Cardiac muscle cell (in vitro differentiated cells and primary cell): Measurements from ENCODE around the gene C17orf67. TPM values are rescaled to one million over a fixed set of nuclear protein-coding genes. Genes with fewer than 3 reads are reported as not detected.

Experiments
- DNase-seq, 2 donors: peaks; one replicate each; pipeline versions ENCODE4 v3.0.0 to v3.0.0-alpha.2; 2010 to 2017; ENCODE audit warnings: low read depth in 1 of 2, low spot score in 1 of 2
- H3K27ac ChIP-seq: fragments of 200-600 bp; sonication (generic); 2 replicates; pipeline ENCODE4 v1.5.1; 2016
- H3K27me3 ChIP-seq: fragments of 200-600 bp; sonication (generic); 2 replicates; pipeline ENCODE4 v1.6.0; 2016; ENCODE audit warnings: control low read depth
- H3K36me3 ChIP-seq: fragments of 200-600 bp; sonication (generic); 2 replicates; pipeline ENCODE4 v1.5.1; 2016; ENCODE audit warnings: control low read depth
- H3K4me1 ChIP-seq: fragments of 200-600 bp; sonication (generic); 2 replicates; pipeline ENCODE4 v1.8.1; 2017; ENCODE audit warnings: low read depth, mild to moderate bottlenecking, mixed run types
- H3K4me3 ChIP-seq: fragments of 200-600 bp; sonication (generic); 2 replicates; pipeline ENCODE4 v1.5.1; 2016; ENCODE audit warnings: mild to moderate bottlenecking
- H3K9me3 ChIP-seq: fragments of 200-600 bp; sonication (generic); 2 replicates; pipeline ENCODE4 v1.5.1; 2017; ENCODE audit warnings: low read depth, mild to moderate bottlenecking, control low read depth
- CTCF ChIP-seq: IDR thresholded peaks from 2 replicates; pipeline ENCODE4 v1.5.1; 2012; ENCODE audit warnings: low read depth, mild to moderate bottlenecking, low read length
- polyA plus RNA-seq: library from polyadenylated mRNA; unstranded; fragments of >200 nt; fragmentation: Nextera tagmentation; extraction: Ambion mirVana; gene quantifications from 2 replicates; pipeline ENCODE4 v1.2.1, GENCODE V29; 2016
- total RNA-seq: library from RNA; depleted of rRNA; stranded (reverse); fragments of >200 nt; gene quantifications from 2 replicates; pipeline ENCODE4 v1.2.3, GENCODE V29; 2016

The C17orf67 gene
- total and polyA plus RNA-seq, 2 experiments from 2014 or later, result 0.74 to 2.6 TPM

GRCh38 chr17:56847106-56847505 lies 13.4 kb upstream of the C17orf67 start:
- no peak for DNase-seq
- Histone ChIP-seq H3K4me1 (peaks cover 7% of the 10 kb centered on the region), H3K27me3 (no peaks in the 10 kb centered on the region), H3K9me3 (no peaks in the 10 kb centered on the region), H3K36me3 (peaks cover 3% of the 10 kb centered on the region), H3K4me3 (no peak overlapping the region), H3K27ac (no peak overlapping the region)
- no peak for TF ChIP-seq CTCF

GRCh38 chr17:56845934-56846333 lies 12.2 kb upstream of the C17orf67 start:
- H3K27me3 ChIP-seq, result no peaks in the 10 kb centered on the region
- peaks cover 7% of the 10 kb centered on the region for H3K4me1 ChIP-seq
- no peak for DNase-seq
- no peak overlapping the region for H3K4me3 ChIP-seq
- no peak overlapping the region for H3K27ac ChIP-seq
- H3K9me3 ChIP-seq, result no peaks in the 10 kb centered on the region
- H3K36me3 ChIP-seq, result peaks cover 3% of the 10 kb centered on the region
- no peak for TF ChIP-seq CTCF

- no peak for DNase-seq
- H3K27ac ChIP-seq, result no peak overlapping the region
- H3K27me3 ChIP-seq, result no peaks in the 10 kb centered on the region
- H3K36me3 ChIP-seq, result no peaks in the 10 kb centered on the region
- TF ChIP-seq CTCF, result no peak
- H3K9me3 ChIP-seq, result no peaks in the 10 kb centered on the region
- H3K4me3 ChIP-seq, result no peak overlapping the region
- peaks cover 7% of the 10 kb centered on the region for H3K4me1 ChIP-seq
Observed at GRCh38 chr17:56842577-56842976, 8.9 kb upstream of the C17orf67 start.

GRCh38 chr17:56838687-56839086 lies 5.0 kb upstream of the C17orf67 start:
- no peaks in the 10 kb centered on the region for H3K9me3 ChIP-seq
- peaks cover 7% of the 10 kb centered on the region for H3K4me1 ChIP-seq
- H3K27ac ChIP-seq, result no peak overlapping the region
- no peak for DNase-seq
- H3K27me3 ChIP-seq, result peaks cover 13% of the 10 kb centered on the region
- H3K36me3 ChIP-seq, result no peaks in the 10 kb centered on the region
- TF ChIP-seq CTCF, result no peak
- H3K4me3 ChIP-seq, result no peak overlapping the region

GRCh38 chr17:56835264-56835585 lies 1.5 kb upstream of the C17orf67 start:
- Histone ChIP-seq H3K36me3 (no peaks in the 10 kb centered on the region), H3K27me3 (peaks cover 17% of the 10 kb centered on the region), H3K4me3 (peak overlapping the region; percentile 70), H3K4me1 (peaks cover 5% of the 10 kb centered on the region), H3K9me3 (no peaks in the 10 kb centered on the region), H3K27ac (no peak overlapping the region)
- no peak for DNase-seq
- no peak for TF ChIP-seq CTCF
